Panc1 (cell line): Measurements from ENCODE around the gene PPEF1.

Experiments
- CTCF ChIP-seq: fragments of 450-650 bp; IDR thresholded peaks from 2 replicates; pipeline ENCODE4 v1.5.1; 2017; ENCODE audit warnings: mild to moderate bottlenecking
- POLR2AphosphoS5 ChIP-seq: IDR thresholded peaks from 2 replicates; pipeline ENCODE4 v1.6.1; 2012; ENCODE audit warnings: mild to moderate bottlenecking, low read depth, low read length, moderate library complexity
- REST ChIP-seq, 2 experiments: IDR thresholded peaks; 2 replicates each; pipeline ENCODE4 v1.6.1; 2011 to 2012; ENCODE audit warnings: low read depth in 2 of 2, control low read depth in 1 of 2, low read length in 1 of 2, mild to moderate bottlenecking in 1 of 2, moderate library complexity in 1 of 2; ENCODE audit not compliant: insufficient read depth in 1 of 2
- TCF7L2 ChIP-seq: IDR thresholded peaks from 2 replicates; pipeline ENCODE4 v1.6.1; 2011; ENCODE audit warnings: mild to moderate bottlenecking, low read depth, low read length, inconsistent platforms

- no peak for TF ChIP-seq CTCF
- no peak for TF ChIP-seq TCF7L2
- no peak for TF ChIP-seq POLR2AphosphoS5
- TF ChIP-seq REST (IDR thresholded peaks at IDR 0.05; ENCODE audit: insufficient read depth in 1 of 2, low read depth in 2 of 2, low read length in 1 of 2) = no peak
Measured at GRCh38 chrX:18825375-18825774, 117.9 kb downstream of the PPEF1 start.
